ENCODE results near the gene APOL5.
"Not testable (repeated sequence)": the region's sequence is repeated elsewhere in the genome, so short reads cannot be mapped to it uniquely, and the experiment has no call there.

The APOL5 gene, protein sequence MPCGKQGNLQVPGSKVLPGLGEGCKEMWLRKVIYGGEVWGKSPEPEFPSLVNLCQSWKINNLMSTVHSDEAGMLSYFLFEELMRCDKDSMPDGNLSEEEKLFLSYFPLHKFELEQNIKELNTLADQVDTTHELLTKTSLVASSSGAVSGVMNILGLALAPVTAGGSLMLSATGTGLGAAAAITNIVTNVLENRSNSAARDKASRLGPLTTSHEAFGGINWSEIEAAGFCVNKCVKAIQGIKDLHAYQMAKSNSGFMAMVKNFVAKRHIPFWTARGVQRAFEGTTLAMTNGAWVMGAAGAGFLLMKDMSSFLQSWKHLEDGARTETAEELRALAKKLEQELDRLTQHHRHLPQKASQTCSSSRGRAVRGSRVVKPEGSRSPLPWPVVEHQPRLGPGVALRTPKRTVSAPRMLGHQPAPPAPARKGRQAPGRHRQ

GRCh38 chr22:35717572-35717971 lies at the start of gene APOL5:
APOL5 (plus strand) TSS chr22:35717872; CDS start chr22:35717872, 0 bp downstream.
- DNase-seq (ENCODE audit: low spot score) (no peak), ATAC-seq (ENCODE audit: low read depth) (no peak)
- TF ChIP-seq, protein P1, sequence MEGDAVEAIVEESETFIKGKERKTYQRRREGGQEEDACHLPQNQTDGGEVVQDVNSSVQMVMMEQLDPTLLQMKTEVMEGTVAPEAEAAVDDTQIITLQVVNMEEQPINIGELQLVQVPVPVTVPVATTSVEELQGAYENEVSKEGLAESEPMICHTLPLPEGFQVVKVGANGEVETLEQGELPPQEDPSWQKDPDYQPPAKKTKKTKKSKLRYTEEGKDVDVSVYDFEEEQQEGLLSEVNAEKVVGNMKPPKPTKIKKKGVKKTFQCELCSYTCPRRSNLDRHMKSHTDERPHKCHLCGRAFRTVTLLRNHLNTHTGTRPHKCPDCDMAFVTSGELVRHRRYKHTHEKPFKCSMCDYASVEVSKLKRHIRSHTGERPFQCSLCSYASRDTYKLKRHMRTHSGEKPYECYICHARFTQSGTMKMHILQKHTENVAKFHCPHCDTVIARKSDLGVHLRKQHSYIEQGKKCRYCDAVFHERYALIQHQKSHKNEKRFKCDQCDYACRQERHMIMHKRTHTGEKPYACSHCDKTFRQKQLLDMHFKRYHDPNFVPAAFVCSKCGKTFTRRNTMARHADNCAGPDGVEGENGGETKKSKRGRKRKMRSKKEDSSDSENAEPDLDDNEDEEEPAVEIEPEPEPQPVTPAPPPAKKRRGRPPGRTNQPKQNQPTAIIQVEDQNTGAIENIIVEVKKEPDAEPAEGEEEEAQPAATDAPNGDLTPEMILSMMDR (IDR thresholded peaks at IDR 0.05; ENCODE audit: poor library complexity, severe bottlenecking): no peak
- Histone ChIP-seq H3K9me3 (ENCODE audit: severe bottlenecking) (no peaks in the 10 kb centered on the region), H3K36me3 (ENCODE audit: low read depth) (no peaks in the 10 kb centered on the region), H3K4me3 (ENCODE audit: severe bottlenecking) (no peak within 1 kb of the TSS), H3K4me1 (ENCODE audit: insufficient read depth, poor library complexity, severe bottlenecking) (no peaks in the 10 kb centered on the region), H3K27ac (ENCODE audit: poor library complexity, severe bottlenecking) (no peak within 1 kb of the TSS), H3K27me3 (ENCODE audit: insufficient read depth, poor library complexity, severe bottlenecking) (no peaks in the 10 kb centered on the region)

GRCh38 chr22:35674335-35674734 lies 43.3 kb upstream of the APOL5 start:
- Histone ChIP-seq H3K4me3 (ENCODE audit: severe bottlenecking) (no peak overlapping the region), H3K27ac (ENCODE audit: poor library complexity, severe bottlenecking) (no peak overlapping the region), H3K27me3 (ENCODE audit: insufficient read depth, poor library complexity, severe bottlenecking) (no peaks in the 10 kb centered on the region), H3K9me3 (ENCODE audit: severe bottlenecking) (no peaks in the 10 kb centered on the region), H3K36me3 (ENCODE audit: low read depth) (no peaks in the 10 kb centered on the region), H3K4me1 (ENCODE audit: insufficient read depth, poor library complexity, severe bottlenecking) (no peaks in the 10 kb centered on the region)
- no peak for ATAC-seq (ENCODE audit: low read depth)
- TF ChIP-seq, protein P1 (IDR thresholded peaks at IDR 0.05; ENCODE audit: poor library complexity, severe bottlenecking): no peak
- DNase-seq (ENCODE audit: low spot score): no peak

DNA sequence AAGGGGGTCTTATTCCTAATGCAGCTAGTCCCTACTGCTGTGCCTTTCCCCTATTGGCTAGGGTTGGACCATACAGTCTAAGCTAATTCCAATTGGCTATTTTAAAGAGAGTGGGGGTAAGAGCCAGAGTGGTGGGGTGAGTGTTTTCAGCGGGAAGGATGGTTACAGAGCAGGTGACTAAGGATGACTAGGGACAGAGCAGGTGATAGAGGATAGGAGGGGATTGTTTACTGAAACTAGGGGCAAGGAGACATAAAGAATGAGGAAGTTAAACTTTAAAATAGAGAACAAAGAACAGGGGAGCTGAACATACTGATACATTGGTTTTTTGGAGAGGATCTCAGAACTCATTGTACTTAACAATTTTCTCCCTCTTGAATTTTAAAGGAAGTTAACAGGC lies 41.6 kb upstream of the APOL5 start:
- H3K27ac ChIP-seq (ENCODE audit: poor library complexity, severe bottlenecking); H3K27me3 ChIP-seq (ENCODE audit: insufficient read depth, poor library complexity, severe bottlenecking); H3K4me3 ChIP-seq (ENCODE audit: severe bottlenecking); ATAC-seq (ENCODE audit: low read depth); H3K36me3 ChIP-seq (ENCODE audit: low read depth); H3K9me3 ChIP-seq (ENCODE audit: severe bottlenecking); H3K4me1 ChIP-seq (ENCODE audit: insufficient read depth, poor library complexity, severe bottlenecking); DNase-seq (ENCODE audit: low spot score): not testable (repeated sequence)

DNA sequence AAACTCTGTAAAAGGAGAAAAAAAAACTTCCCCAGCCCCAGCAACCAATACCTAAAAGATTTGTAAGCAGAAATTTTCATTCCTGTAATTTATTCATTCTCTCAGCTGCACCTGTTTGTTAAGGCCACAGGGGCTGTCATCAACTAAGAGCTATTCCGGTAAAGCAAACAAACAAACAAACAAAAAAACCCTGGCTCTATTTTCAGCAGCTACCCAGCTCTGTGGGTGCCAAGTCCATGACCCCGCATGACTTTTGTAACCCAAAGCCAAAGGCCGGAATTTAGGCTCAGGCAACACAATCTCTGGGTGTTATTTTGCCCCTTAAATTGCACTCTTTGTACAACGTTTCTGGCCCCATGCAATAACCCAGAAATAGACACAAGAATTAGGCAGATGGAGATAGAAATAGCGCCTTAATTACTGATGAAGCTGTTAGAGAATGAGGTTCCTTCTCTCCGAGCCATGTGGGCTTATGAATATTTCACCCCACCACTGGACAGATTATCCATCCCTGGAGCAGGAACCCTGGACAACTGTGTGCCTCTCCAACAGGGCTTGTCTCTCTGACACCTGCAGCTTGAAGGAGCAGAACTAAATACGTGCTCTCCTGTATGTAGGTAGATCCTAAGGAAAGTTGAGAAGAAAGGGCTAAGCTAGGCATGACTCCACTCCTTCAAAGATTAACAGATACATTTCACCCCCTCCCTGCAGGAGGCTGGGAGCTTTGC lies 40.0 kb upstream of the APOL5 start:
- no peaks in the 10 kb centered on the region for H3K27me3 ChIP-seq (ENCODE audit: insufficient read depth, poor library complexity, severe bottlenecking)
- TF ChIP-seq, protein P1 (IDR thresholded peaks at IDR 0.05; ENCODE audit: poor library complexity, severe bottlenecking): no peak
- no peak overlapping the region for H3K27ac ChIP-seq (ENCODE audit: poor library complexity, severe bottlenecking)
- H3K4me3 ChIP-seq (ENCODE audit: severe bottlenecking): no peak overlapping the region
- no peak for DNase-seq (ENCODE audit: low spot score)
- no peaks in the 10 kb centered on the region for H3K36me3 ChIP-seq (ENCODE audit: low read depth)
- H3K9me3 ChIP-seq (ENCODE audit: severe bottlenecking): no peaks in the 10 kb centered on the region
- no peak for ATAC-seq (ENCODE audit: low read depth)
- H3K4me1 ChIP-seq (ENCODE audit: insufficient read depth, poor library complexity, severe bottlenecking): no peaks in the 10 kb centered on the region

GRCh38 chr22:35678836-35679235 lies 38.8 kb upstream of the APOL5 start:
- DNase-seq (ENCODE audit: low spot score): no peak
- no peaks in the 10 kb centered on the region for H3K4me1 ChIP-seq (ENCODE audit: insufficient read depth, poor library complexity, severe bottlenecking)
- H3K9me3 ChIP-seq (ENCODE audit: severe bottlenecking): no peaks in the 10 kb centered on the region
- TF ChIP-seq, protein P1 (IDR thresholded peaks at IDR 0.05; ENCODE audit: poor library complexity, severe bottlenecking): no peak
- ATAC-seq (ENCODE audit: low read depth): no peak
- H3K27me3 ChIP-seq (ENCODE audit: insufficient read depth, poor library complexity, severe bottlenecking): no peaks in the 10 kb centered on the region
- no peak overlapping the region for H3K4me3 ChIP-seq (ENCODE audit: severe bottlenecking)
- no peaks in the 10 kb centered on the region for H3K36me3 ChIP-seq (ENCODE audit: low read depth)
- no peak overlapping the region for H3K27ac ChIP-seq (ENCODE audit: poor library complexity, severe bottlenecking)

- H3K36me3 ChIP-seq (ENCODE audit: low read depth); ATAC-seq (ENCODE audit: low read depth); H3K4me1 ChIP-seq (ENCODE audit: insufficient read depth, poor library complexity, severe bottlenecking); DNase-seq (ENCODE audit: low spot score); H3K27me3 ChIP-seq (ENCODE audit: insufficient read depth, poor library complexity, severe bottlenecking); H3K4me3 ChIP-seq (ENCODE audit: severe bottlenecking); H3K27ac ChIP-seq (ENCODE audit: poor library complexity, severe bottlenecking); H3K9me3 ChIP-seq (ENCODE audit: severe bottlenecking): not testable (repeated sequence)
These were observed 38.2 kb upstream of the APOL5 start for GRCh38 chr22:35679492-35679891.

Data from RWPE2 (cell line).